Mononuclear cell (primary cell): ENCODE data around the gene GPAM. TPM values are rescaled to one million over a fixed set of nuclear protein-coding genes. Genes with fewer than 3 reads are reported as not detected.

Source experiments
- H3K27me3 ChIP-seq: 2 replicates; pipeline ENCODE4 v1.6.0; 2011; ENCODE audit warnings: low read length, control low read depth; ENCODE audit not compliant: insufficient read depth
- H3K4me1 ChIP-seq: 2 replicates; pipeline ENCODE4 v1.5.1; 2011; ENCODE audit warnings: mild to moderate bottlenecking, low read length, control low read depth; ENCODE audit not compliant: insufficient read depth
- H3K4me3 ChIP-seq: 2 replicates; pipeline ENCODE4 v1.5.1; 2011; ENCODE audit warnings: mild to moderate bottlenecking, low read length, moderate library complexity
- H3K9me3 ChIP-seq: 2 replicates; pipeline ENCODE4 v1.5.1; 2011; ENCODE audit warnings: low read depth, mild to moderate bottlenecking, control low read depth, low read length
- total RNA-seq: library from RNA; depleted of rRNA; stranded (reverse); fragments of >200 nt; gene quantifications from one replicate; pipeline ENCODE4 v1.2.3, GENCODE V29; 2012

GPAM gene
- total RNA-seq, 1 donor = 3.5 TPM

DNA sequence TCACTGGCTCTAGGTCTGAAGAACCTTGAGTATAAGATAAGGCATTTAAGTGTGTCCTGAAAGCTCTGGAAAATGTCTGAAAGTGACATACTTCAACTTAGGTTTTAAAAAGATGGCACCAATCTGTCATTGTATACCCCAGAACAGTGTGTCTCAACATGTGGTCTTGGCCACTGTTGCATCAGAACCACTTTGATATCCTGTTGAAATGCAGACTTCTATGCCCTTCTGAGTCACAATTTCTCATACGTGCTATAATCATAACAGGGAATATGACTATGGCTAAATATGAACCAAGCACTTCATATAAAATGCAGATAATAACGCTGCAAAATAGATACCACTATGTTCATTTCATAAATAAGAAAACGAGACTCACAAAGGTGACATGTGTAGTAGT is 38.0 kb upstream of the GPAM start:
- H3K27me3 ChIP-seq = peaks cover 24% of the 10 kb centered on the region
- no peak overlapping the region for H3K4me3 ChIP-seq
- H3K9me3 ChIP-seq = no peaks in the 10 kb centered on the region
- no peaks in the 10 kb centered on the region for H3K4me1 ChIP-seq

DNA sequence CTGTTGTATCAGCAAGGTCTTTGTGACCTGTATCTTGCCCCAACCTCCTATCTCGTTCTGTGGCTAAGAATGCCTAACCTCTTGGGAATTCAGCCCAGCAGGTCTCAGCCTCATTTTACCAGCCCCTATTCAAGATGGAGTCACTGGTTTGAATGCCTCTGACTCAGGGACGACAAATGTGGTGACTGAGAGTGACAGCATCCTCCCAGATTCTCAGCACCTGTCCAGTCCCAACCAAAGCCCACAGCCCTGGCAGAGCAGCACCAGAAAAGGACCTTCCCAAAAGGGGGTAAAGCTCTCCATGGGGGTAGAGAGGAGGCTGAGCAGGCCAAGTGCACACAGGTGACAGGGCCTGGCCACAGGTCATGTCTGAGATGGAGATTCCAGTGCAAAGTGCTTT is 35.4 kb upstream of the GPAM start:
- no peaks in the 10 kb centered on the region for H3K9me3 ChIP-seq

DNA sequence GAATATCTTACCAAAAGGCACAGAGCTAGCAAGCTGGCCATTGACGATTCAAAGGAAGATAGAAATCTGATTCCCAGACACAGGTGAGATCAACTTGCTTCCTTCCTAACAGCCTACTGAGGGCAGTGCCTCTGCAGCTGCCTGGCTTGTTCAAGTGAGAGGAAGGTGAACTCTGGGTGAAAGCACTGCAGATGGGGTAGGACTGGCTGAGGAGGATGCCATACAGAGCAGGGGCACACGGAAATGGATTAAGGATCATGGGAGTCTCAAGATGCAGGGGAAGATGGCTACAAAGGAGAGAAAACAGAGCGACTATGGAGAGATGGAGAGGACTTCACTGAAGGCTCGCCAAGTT is 34.4 kb upstream of the GPAM start:
- H3K27me3 ChIP-seq = peaks cover 13% of the 10 kb centered on the region
- no peaks in the 10 kb centered on the region for H3K9me3 ChIP-seq

More for the DNA sequence above, 35.4 kb upstream of the GPAM start:
- no peaks in the 10 kb centered on the region for H3K4me1 ChIP-seq
- peaks cover 11% of the 10 kb centered on the region for H3K27me3 ChIP-seq
- H3K4me3 ChIP-seq = no peak overlapping the region

DNA sequence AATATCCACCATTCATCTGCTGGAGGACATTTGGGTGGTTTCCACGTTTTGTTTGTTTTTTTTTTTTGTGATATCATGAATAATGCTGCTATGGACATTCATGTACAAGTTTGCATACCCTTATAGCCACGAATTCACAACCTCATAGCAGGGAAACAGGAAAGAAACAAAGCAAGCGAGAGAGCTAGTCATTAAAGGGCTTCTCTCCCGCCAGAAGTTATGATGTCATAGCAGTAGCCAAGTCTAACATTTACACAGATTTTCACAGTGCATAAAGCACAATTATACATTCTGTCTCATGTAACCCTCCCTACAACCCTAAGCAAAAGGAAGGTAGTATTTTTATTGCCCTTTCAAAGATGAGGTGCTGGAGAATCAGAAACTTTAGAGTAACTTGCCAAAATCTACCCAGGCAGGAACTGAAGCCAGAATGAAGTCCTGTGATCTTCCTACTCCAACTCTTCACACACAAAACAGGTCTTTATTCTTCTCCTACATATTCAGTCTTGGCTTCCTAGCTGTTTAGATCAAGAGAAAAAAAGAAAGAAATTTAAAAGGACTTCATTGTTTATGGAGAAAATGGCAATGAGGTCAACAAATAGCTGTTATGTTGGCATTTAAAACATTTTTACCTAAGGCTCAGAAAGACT is 33.9 kb upstream of the GPAM start:
- H3K9me3 ChIP-seq = no peaks in the 10 kb centered on the region
- peaks cover 10% of the 10 kb centered on the region for H3K27me3 ChIP-seq
- H3K4me1 ChIP-seq = no peaks in the 10 kb centered on the region
- no peak overlapping the region for H3K4me3 ChIP-seq

More for the DNA sequence above, 34.4 kb upstream of the GPAM start:
- Histone ChIP-seq H3K4me1 (no peaks in the 10 kb centered on the region), H3K4me3 (no peak overlapping the region)

DNA sequence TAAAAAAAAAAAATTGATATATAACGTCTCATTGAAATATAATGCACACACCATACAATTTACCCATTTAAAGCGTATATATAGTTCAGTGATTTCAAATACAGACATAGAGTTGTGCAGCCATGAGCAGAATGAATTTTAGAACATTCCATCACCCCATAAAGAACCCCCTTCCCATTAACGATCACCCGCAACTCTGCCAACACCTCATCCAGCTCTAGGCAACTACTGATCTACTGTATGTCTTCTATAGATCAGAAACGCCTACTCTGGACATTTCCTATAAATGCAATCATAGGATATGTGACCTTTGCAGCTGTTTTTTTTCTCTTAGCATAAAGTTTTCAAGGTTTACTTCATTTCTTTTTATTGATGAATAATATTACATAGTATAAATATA is 33.4 kb upstream of the GPAM start:
- H3K4me3 ChIP-seq = no peak overlapping the region
- H3K27me3 ChIP-seq = peaks cover 10% of the 10 kb centered on the region
- no peaks in the 10 kb centered on the region for H3K4me1 ChIP-seq
- no peaks in the 10 kb centered on the region for H3K9me3 ChIP-seq

DNA sequence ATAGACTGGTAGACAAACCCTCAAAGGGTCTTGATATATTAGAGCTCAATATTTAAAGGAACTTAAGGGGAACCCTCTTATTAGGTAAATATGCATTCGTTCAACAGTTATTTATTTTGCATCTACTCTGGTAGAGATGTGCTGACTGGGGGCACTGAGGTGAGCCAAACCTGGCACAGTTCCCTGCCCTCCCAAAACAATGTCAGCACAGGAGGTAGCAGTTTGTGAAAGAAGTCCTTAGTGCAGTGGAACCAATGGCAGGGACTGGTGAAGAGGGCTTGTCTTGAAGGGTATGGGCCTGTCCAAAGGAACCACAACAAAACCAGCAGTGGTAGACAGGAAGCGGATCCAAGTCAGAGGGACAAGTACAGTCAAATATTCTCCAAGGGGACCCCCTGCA is 32.6 kb upstream of the GPAM start:
- no peaks in the 10 kb centered on the region for H3K4me1 ChIP-seq
- H3K27me3 ChIP-seq = peaks cover 10% of the 10 kb centered on the region
- H3K4me3 ChIP-seq = no peak overlapping the region
- H3K9me3 ChIP-seq = no peaks in the 10 kb centered on the region

DNA sequence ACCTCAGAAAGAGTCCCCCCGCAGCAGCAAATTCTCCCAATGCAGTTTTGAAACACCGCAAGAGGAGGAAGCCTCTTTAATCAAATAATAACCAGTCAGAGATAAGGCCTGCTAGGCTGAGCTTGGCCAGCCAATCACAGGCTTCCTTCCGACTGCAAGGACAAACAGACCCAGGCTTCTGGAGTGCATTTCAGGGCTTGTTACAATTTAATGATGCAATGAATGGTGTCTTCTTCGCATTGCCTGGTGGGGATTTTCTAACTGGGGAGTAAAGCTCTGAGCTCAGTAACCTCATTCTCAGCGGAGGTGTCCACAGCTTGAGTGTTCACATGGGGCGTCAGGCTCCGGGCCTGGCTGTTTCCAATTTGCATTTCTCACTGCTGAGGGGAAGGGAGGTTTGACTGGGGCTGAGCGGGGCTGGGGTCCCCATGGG is 31.8 kb upstream of the GPAM start:
- H3K27me3 ChIP-seq = peaks cover 3% of the 10 kb centered on the region
- H3K4me1 ChIP-seq = no peaks in the 10 kb centered on the region
- no peaks in the 10 kb centered on the region for H3K9me3 ChIP-seq
- H3K4me3 ChIP-seq = no peak overlapping the region

DNA sequence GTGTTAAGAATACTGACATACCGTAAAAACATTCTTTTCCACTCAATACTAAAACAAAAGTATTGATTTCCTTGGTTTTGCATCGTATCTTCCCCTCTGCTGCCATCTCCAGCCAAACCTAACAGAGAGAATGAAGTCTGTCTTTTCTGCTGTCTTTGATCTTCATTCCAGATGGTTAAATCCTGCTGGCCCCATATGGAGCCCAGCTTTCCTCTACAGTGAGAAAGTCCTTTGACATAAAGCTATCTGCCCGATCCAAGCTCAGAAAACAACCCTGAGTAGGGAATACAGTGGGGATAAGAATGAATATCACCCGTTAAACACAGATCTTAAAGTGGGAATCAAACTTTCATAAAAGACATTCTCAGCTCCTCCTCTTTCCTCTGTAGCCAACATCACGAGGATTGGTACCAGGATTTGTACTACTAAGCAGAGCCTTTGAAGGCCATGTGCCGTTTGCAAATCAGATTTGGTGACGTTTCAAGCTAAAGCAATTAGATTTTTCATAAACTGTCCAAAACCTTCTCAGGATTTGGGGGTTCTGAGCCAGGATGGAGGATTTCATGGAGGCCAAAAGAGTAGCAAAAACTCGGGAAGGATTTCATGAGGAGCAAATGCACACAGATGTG is 30.8 kb upstream of the GPAM start:
- peaks cover 3% of the 10 kb centered on the region for H3K27me3 ChIP-seq
- no peaks in the 10 kb centered on the region for H3K9me3 ChIP-seq
- H3K4me3 ChIP-seq = no peak overlapping the region

DNA sequence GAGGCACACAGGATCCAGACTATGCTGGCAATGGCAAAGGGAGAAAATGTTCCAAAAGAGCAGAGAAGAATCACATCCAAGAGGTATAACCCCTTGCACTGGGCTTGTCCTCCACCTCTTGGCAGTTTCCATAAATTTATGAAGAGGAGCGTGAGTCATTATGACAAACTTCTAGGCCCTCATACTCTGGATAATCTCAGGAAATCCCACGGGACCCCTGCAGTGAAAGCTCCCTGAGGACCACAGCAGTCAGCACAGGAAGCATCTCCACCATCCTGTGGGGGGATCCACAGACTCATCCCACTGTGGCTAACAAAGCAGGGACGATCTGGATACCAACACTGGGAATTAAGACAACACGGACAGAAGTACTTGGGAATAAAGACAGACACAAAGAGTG is 30.3 kb upstream of the GPAM start:
- Histone ChIP-seq H3K4me1 (no peaks in the 10 kb centered on the region), H3K9me3 (no peaks in the 10 kb centered on the region), H3K4me3 (no peak overlapping the region), H3K27me3 (peaks cover 3% of the 10 kb centered on the region)

More for the DNA sequence above, 30.8 kb upstream of the GPAM start:
- H3K4me1 ChIP-seq = no peaks in the 10 kb centered on the region

DNA sequence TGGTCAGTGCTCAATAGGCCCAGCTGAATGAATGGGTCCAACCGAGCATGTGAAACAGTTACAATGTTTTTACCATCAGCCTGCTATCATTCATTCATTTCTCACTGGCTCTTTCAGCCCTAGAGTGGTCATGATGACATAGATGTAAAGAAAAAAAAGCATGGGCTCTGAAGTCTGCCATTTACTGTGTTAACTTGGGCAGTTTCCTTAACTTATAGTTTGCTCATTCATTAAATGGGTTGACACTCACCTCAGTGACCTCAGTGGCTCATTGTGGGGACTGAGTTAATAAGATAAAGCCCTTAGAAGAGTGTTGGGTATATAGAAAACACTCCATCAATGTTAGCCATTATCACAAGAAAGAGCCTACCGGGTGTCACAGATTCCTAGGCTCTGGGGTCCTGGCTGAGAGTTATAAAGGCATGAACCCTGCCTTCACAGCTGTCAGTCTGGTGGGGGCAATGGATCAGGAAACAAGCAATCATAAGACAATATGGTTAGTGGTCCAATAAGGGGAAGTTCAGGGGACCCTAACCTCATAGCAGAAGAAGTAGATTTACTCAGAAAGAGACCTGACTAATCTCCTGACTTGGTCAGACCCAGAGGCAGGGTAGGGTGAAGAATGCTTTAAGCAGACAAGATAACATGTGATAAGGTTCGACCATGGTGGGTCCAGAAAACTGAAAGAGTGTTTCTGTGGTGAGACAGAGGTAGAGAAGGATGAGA is 29.7 kb upstream of the GPAM start:
- Histone ChIP-seq H3K9me3 (no peaks in the 10 kb centered on the region), H3K4me3 (no peak overlapping the region), H3K4me1 (no peaks in the 10 kb centered on the region), H3K27me3 (peaks cover 3% of the 10 kb centered on the region)

DNA sequence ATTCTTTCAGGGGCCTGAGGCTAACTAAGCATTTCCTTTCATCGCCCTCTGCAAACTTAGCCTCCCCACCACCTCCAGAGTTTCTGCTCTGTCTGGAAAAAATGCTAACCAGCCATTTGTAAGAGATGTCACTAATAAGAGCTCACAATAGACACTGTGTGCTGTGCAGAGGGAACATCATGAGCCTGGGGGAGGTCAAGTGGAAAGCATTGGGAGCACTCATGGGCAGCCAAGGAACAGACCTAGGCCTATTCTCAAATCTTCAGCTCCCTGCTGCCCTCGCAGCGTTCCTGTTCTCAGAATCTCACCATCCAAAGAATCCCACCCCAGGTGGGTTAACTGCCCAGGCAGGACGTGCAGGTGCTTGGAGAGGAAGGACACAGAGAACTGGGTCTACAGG is 27.1 kb upstream of the GPAM start:
- no peaks in the 10 kb centered on the region for H3K9me3 ChIP-seq
- no peak overlapping the region for H3K4me3 ChIP-seq
- H3K4me1 ChIP-seq = no peaks in the 10 kb centered on the region
- H3K27me3 ChIP-seq = peaks cover 7% of the 10 kb centered on the region

DNA sequence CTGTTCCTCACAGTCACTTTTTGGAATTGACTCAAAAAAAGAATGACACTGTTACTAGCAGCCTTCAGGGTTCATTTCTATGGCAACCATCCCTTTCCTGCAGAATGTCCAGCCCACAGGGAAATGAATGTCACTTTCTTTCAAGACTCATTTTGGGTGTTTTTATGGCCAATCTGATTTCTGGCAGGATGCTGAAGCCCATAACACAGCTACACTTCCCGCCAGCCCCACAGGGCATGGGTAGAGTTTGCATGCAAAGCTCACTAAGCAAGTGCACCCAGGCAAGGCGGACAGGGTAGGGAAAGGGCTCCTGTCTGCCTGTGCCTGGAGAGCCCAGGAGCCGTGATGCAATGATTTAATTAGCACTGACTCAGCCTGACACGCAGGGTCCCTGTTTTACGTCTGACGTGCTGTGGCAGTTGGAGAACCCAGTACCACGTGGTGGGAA is 26.1 kb upstream of the GPAM start:
- no peaks in the 10 kb centered on the region for H3K9me3 ChIP-seq
- peaks cover 7% of the 10 kb centered on the region for H3K27me3 ChIP-seq
- H3K4me3 ChIP-seq = no peak overlapping the region
- H3K4me1 ChIP-seq = no peaks in the 10 kb centered on the region

DNA sequence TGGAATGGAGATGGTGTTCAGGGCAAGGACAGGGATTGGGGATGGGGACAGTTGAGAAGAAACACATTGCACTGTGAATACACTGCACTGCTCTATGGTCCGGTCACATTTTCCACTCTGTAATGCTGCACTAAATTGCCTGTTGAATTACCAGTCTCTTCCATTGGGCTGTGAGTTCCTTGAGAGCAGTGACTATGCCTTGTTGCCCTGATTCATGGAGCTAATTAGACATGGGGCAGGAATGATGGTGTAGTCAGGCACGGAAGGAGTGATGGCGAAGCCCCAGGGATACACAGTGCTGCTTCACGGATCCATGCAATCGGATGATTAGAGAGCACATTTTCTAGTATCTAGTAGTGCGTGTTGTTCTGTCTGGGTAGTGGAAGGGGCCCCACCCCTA is 25.4 kb upstream of the GPAM start:
- no peaks in the 10 kb centered on the region for H3K4me1 ChIP-seq
- no peaks in the 10 kb centered on the region for H3K9me3 ChIP-seq
- peaks cover 10% of the 10 kb centered on the region for H3K27me3 ChIP-seq
- no peak overlapping the region for H3K4me3 ChIP-seq

DNA sequence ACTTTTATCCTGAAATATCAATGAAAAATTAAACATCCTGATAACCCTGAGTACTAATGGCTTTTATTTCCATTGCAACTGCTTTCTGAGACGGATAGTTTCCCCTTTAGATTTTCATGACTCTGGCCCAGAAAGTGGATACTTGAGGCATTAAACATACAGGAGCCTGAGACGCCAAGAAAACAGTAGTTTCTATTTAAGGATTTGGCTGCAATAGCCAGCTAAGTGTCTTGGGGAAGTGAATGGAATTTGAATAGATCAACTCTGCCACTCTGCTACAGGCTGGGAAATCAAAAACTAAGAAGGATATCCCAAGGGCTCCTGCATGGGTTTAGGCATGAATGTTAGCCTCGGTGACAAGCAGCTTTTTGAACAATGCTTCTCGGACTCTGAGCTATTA is 24.7 kb upstream of the GPAM start:
- Histone ChIP-seq H3K4me1 (no peaks in the 10 kb centered on the region), H3K9me3 (no peaks in the 10 kb centered on the region), H3K4me3 (no peak overlapping the region), H3K27me3 (peaks cover 10% of the 10 kb centered on the region)

DNA sequence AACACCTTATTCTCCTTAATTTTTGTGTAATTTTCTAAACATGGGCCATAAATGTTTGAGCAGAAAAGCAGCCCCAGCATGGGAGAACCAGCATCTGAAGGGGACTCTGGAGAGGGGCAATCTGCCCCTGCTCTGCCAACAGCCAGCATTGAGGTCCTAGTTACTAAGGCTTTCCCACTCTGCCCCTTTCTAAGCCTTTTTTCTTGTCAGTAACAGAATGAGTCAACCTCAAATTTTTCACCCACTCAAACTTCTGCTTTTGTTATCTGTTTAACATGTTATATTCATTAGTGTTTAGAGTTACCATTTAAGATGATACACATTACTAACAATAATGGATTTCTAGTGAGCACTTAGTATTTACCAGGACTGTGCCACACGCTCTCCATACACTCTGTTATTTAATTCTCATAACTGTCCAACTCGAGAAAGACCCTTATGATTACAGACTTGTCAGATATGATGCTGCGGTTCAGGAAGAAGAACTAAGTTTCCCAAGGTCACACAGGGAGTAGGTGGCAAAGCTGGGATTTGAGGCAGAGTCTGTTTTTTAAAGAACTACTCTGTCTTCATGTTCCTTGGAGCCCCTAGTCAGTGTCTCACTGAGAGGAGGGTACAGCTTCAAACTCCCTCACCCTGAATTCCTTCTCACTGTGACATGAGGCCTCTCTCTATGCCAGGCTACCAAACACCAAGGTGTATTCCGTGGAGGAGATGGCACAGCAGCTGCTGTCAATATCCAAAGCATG is 19.9 kb upstream of the GPAM start:
- Histone ChIP-seq H3K4me1 (no peaks in the 10 kb centered on the region), H3K27me3 (peaks cover 13% of the 10 kb centered on the region), H3K4me3 (no peak overlapping the region), H3K9me3 (no peaks in the 10 kb centered on the region)
